CD4-positive, alpha-beta memory T cell (primary cell): ENCODE measurements around the gene ENDOV. TPM values are rescaled to one million over a fixed set of nuclear protein-coding genes. Genes with fewer than 3 reads are reported as not detected.

Experiments
- CTCF ChIA-PET: fragments of 350-600 bp; sonication (Branson Sonifier 250); formaldehyde crosslinking; loops from one replicate; lab custom pipeline; 2021; ENCODE audit warnings: inconsistent platforms; ENCODE audit not compliant: partially characterized antibody; lab: Charles Lee
- POLR2A ChIA-PET: fragments of 350-600 bp; sonication (Branson Sonifier 250); formaldehyde crosslinking; loops from one replicate; lab custom pipeline; 2021; ENCODE audit not compliant: partially characterized antibody; lab: Charles Lee
- DNase-seq, 5 donors: peaks; one replicate each; pipeline versions ENCODE4 v3.0.0 to v3.0.0-alpha.2; 2020 to 2022; ENCODE audit warnings: mixed read lengths in 1 of 5
- H3K27ac ChIP-seq: one replicate; pipeline ENCODE4 v1.7.0; 2013; ENCODE audit warnings: low read depth, low read length
- H3K27me3 ChIP-seq: 2 replicates; pipeline ENCODE4 v1.7.0; 2013; ENCODE audit warnings: mild to moderate bottlenecking, low read length, moderate library complexity; ENCODE audit not compliant: insufficient read depth
- H3K36me3 ChIP-seq: 2 replicates; pipeline ENCODE4 v1.7.0; 2013; ENCODE audit warnings: mild to moderate bottlenecking, low read length, moderate library complexity; ENCODE audit not compliant: insufficient read depth
- H3K4me1 ChIP-seq: 2 replicates; pipeline ENCODE4 v1.7.0; 2013; ENCODE audit warnings: mild to moderate bottlenecking, low read length, moderate library complexity; ENCODE audit not compliant: insufficient read depth
- H3K4me3 ChIP-seq, 2 donors: one replicate each; pipeline ENCODE4 v1.7.0; 2013; ENCODE audit warnings: low read length in 2 of 2, mild to moderate bottlenecking in 1 of 2
- H3K9me3 ChIP-seq, 2 donors: one replicate each; pipeline ENCODE4 v1.7.0; 2013; ENCODE audit warnings: low read length in 2 of 2, control low read depth in 1 of 2; ENCODE audit not compliant: control insufficient read depth in 1 of 2
- H3K27ac Mint-ChIP-seq, 7 donors: one replicate each; pipeline ENCODE4 v1.8.0; 2020 to 2021; ENCODE audit warnings: mixed read lengths in 7 of 7, mild to moderate bottlenecking in 6 of 7, inconsistent platforms in 3 of 7, moderate library complexity in 3 of 7
- H3K27me3 Mint-ChIP-seq, 2 donors: one replicate each; pipeline ENCODE4 v1.8.0; 2020 to 2021; ENCODE audit warnings: mixed read lengths in 2 of 2
- H3K36me3 Mint-ChIP-seq, 2 donors: one replicate each; pipeline ENCODE4 v1.8.0; 2020 to 2021; ENCODE audit warnings: mixed read lengths in 2 of 2, inconsistent platforms in 1 of 2, mild to moderate bottlenecking in 1 of 2
- H3K4me1 Mint-ChIP-seq, 4 donors: one replicate each; pipeline ENCODE4 v1.8.0; 2020 to 2021; ENCODE audit warnings: mixed read lengths in 4 of 4, mild to moderate bottlenecking in 1 of 4
- H3K4me3 Mint-ChIP-seq, 8 donors: one replicate each; pipeline ENCODE4 v1.8.0; 2020 to 2021; ENCODE audit warnings: mixed read lengths in 8 of 8, mild to moderate bottlenecking in 7 of 8, moderate library complexity in 6 of 8, inconsistent platforms in 3 of 8
- H3K9me3 Mint-ChIP-seq, 8 donors: one replicate each; pipeline ENCODE4 v1.8.0; 2020 to 2021; ENCODE audit warnings: mixed read lengths in 8 of 8, mild to moderate bottlenecking in 5 of 8, inconsistent platforms in 3 of 8, moderate library complexity in 1 of 8
- intact Hi-C: fragments of 100-400 bp; cut with micrococcal nuclease; formaldehyde crosslinking; loops from one replicate; pipeline ENCODE4 v1.15.1; 2023
- polyA plus RNA-seq, 2 donors: library from polyadenylated mRNA; unstranded; fragments of 300-500 nt; fragmentation: Illumina TruSeq; gene quantifications; one replicate each; pipeline ENCODE4 v1.2.3, GENCODE V29; 2021
- total RNA-seq, 2 experiments: library from RNA; stranded (reverse); gene quantifications; one replicate each; pipeline ENCODE4 v1.2.3, GENCODE V29; 2021

Gene ENDOV
- total and polyA plus RNA-seq, 4 experiments from 2014 or later, result 10.1 to 25.5 (median 17.8) TPM

DNA sequence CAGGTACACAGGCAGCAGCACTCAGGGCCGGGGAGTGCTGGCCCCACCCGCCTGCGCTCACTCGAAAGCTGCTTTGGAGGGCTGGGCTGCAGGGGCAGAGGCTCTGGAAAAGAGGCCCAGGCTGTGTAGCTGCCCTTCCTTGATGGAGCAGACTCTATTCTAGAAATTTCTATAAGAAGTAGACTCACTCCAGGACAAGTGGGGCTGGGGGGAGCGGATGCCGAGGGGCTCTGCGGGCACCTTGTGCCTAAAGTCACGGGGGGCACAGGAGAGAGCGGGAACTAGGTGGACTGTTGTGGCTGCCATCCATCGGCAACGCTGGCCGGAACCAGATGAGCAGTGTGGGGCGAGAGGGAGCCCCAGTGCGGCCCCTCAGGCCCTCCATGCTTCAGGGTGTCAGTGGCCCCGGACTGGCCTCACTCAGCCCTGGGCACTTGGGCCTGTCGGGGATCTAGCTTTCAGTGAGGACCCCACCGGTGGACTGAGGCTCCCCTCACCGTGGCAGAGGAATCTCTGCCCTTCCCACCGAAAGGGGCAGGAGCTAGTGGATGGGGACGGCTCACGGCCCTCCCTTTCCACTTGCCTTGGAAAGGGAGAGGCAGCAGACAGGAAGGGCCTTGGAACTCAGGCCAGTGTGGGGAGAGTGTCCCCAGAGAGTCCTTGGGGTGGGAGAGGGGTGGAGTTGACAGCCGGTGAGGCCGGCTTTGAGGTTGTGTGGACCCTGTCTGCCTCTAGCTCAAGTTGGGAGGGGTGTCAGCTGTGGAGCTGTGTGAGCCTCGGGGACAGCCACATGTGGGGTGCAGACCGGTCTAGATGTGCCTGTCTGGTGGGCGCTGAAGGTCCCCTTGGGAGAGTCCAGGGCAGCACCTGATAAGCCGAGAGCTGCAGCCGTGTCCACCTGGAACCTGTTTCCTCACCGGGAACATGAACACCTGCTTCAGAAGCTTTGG, 16.6 kb downstream of the ENDOV start:
- Mint-ChIP-seq H3K27me3 (no peaks in the 10 kb centered on the region), H3K4me3 (no peak overlapping the region), H3K27ac (peak overlapping the region in 1 of 7 donors; percentile 48), H3K36me3 (no peaks in the 10 kb centered on the region), H3K4me1 (peaks cover 2 to 7% (median 5%) of the 10 kb centered on the region in 4 donors), H3K9me3 (no peaks in the 10 kb centered on the region)
- no peaks in the 10 kb centered on the region for H3K36me3 ChIP-seq
- ChIA-PET CTCF (interaction anchor here (0.6 to 1.4 kb wide), 3 partner anchors 144 to 558 kb away, joined by 3 to 4 read pairs (median 3); no protein-coding TSS in a partner anchor), POLR2A (no interaction called here)
- no peak for DNase-seq
- H3K9me3 ChIP-seq, result no peaks in the 10 kb centered on the region
- H3K4me1 ChIP-seq, result peaks cover 6% of the 10 kb centered on the region
- no peak overlapping the region for H3K27ac ChIP-seq
- intact Hi-C loops, result no loop called here
- no peak overlapping the region for H3K4me3 ChIP-seq
- no peaks in the 10 kb centered on the region for H3K27me3 ChIP-seq

DNA sequence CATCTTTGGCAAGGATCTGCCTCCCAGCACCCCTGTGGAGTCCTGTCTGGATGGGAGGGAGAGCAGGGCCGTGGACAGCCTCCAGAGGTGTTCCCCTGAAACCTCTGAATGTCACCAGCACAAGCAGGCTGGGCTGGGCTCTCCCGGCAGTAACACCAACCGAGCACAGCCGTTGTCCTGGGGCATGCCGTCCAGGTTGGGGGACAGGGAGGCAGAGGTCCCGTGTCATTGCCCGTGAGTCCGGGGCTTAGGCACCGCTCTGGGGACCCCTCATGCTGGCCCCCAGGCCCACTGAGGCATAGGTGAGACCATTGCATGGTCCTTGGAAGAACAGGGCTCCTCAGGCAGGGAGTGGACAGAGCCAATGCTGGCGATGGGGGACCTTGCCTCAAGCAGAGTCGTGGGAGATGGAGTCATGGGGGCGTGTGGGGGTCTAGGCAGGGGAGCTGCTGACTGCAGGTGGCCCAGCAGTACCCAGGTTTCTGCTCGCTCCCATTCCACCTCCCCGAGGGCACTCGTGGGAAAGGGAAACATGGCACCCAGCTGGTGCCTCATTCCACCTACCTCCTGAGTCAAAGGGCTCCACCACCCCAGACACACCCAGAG, 17.5 kb downstream of the ENDOV start:
- Mint-ChIP-seq H3K4me3 (no peak overlapping the region), H3K27me3 (no peaks in the 10 kb centered on the region), H3K27ac (no peak overlapping the region), H3K9me3 (no peaks in the 10 kb centered on the region), H3K4me1 (no peaks in the 10 kb centered on the region), H3K36me3 (no peaks in the 10 kb centered on the region)
- H3K9me3 ChIP-seq, result no peaks in the 10 kb centered on the region
- H3K27ac ChIP-seq, result no peak overlapping the region
- ChIA-PET POLR2A (no interaction called here), CTCF (interaction anchor here (1.2 kb wide), 1 partner anchor 143 kb away, joined by 3 read pairs; no protein-coding TSS in a partner anchor)
- intact Hi-C loops, result no loop called here
- no peak overlapping the region for H3K4me3 ChIP-seq
- no peaks in the 10 kb centered on the region for H3K27me3 ChIP-seq
- H3K36me3 ChIP-seq, result no peaks in the 10 kb centered on the region
- no peaks in the 10 kb centered on the region for H3K4me1 ChIP-seq
- no peak for DNase-seq

DNA sequence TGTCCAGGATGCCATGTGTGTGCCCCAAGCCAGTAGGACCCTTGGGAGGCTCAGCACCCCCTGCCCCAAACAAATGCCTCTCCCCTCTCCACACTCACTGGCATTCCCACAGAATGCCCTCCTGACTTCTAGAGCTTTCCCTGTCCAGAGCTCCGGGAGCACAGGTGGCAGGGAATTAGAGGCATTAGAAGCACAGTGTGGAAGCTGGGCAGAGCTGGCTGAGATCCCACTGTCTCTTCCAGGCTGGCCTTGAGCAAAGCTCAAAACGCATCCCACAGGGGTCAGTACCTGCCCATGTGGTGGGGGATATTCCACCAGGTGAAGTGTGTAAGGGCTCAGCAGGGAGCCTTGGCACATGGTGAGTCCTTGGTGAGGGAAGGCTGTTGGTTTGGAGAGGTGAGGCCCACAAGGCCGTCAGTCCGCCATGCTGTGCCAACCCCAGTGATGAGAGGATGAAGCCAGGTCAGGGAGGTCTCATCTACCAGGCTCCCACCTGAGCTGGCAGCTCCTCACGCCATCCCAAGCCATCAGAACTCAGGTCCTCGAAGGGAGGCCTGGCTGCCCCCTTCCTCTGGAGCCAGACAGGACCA, 18.1 kb downstream of the ENDOV start:
- Histone ChIP-seq H3K4me1 (no peaks in the 10 kb centered on the region), H3K4me3 (no peak overlapping the region), H3K27ac (no peak overlapping the region), H3K36me3 (no peaks in the 10 kb centered on the region), H3K9me3 (no peaks in the 10 kb centered on the region), H3K27me3 (no peaks in the 10 kb centered on the region)
- Mint-ChIP-seq H3K4me1 (no peaks in the 10 kb centered on the region), H3K27ac (no peak overlapping the region), H3K27me3 (no peaks in the 10 kb centered on the region), H3K36me3 (no peaks in the 10 kb centered on the region), H3K9me3 (no peaks in the 10 kb centered on the region), H3K4me3 (no peak overlapping the region)
- intact Hi-C loops, result no loop called here
- ChIA-PET POLR2A (no interaction called here), CTCF (interaction anchor here (1.2 kb wide), 1 partner anchor 143 kb away, joined by 3 read pairs; no protein-coding TSS in a partner anchor)
- no peak for DNase-seq

DNA sequence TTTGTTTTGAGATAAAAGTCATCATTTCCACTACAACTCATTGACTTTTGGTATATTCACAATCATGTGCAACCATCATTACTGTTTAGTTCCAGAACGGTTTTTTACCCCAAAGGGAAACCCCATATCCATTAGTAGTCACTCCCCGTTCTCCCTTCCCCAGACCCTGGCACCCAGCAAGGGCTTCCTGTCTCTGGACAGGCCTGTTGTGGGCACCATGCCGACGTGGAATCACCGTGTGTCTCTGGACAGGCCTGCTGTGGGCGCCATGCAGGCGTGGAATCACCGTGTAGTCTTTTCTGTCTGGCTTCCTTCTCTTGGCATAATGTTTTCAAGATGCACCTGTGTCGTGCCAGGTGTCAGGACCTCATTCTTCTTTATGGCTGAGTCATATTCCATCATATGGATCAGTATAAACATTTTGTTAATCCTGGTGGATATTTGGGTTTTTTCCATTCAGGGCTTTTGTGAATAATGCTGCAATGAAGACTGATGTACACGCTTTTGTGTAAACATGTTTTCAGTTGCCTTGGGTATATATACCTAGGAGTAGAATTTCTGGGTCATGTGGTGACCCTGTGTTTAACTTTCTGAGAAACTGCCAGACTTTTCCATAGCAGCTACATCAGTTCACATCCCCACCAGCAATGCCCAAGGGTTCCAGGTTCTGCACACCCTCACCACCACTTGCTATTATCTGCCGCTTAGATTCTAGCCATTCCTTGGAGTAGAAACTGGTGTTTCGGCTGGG, 19.1 kb downstream of the ENDOV start:
- CTCF ChIA-PET, result no interaction called here
- Mint-ChIP-seq H3K4me1 (no peaks in the 10 kb centered on the region), H3K4me3 (peak overlapping the region in 1 of 8 donors; percentile 1), H3K27ac (no peak overlapping the region), H3K9me3 (no peaks in the 10 kb centered on the region), H3K36me3 (no peaks in the 10 kb centered on the region), H3K27me3 (no peaks in the 10 kb centered on the region)
- POLR2A ChIA-PET, result no interaction called here
- Histone ChIP-seq H3K4me1 (no peaks in the 10 kb centered on the region), H3K4me3 (no peak overlapping the region), H3K36me3 (no peaks in the 10 kb centered on the region), H3K27ac (no peak overlapping the region), H3K27me3 (no peaks in the 10 kb centered on the region), H3K9me3 (no peaks in the 10 kb centered on the region)
- DNase-seq, result peak in 1 of 5 donors; percentile 16
- intact Hi-C loops, result no loop called here

GRCh38 chr17:80437532-80437931, 22.6 kb downstream of the ENDOV start:
- Mint-ChIP-seq H3K27me3 (peaks cover 2 to 5% of the 10 kb centered on the region in 2 donors), H3K27ac (no peak overlapping the region), H3K4me3 (no peak overlapping the region), H3K36me3 (peaks cover 0 to 5% of the 10 kb centered on the region in 2 donors), H3K9me3 (no peaks in the 10 kb centered on the region), H3K4me1 (no peaks in the 10 kb centered on the region)
- no peaks in the 10 kb centered on the region for H3K36me3 ChIP-seq
- H3K4me3 ChIP-seq, result no peak overlapping the region
- H3K9me3 ChIP-seq, result no peaks in the 10 kb centered on the region
- CTCF ChIA-PET, result no interaction called here
- intact Hi-C loops, result no loop called here
- H3K27ac ChIP-seq, result no peak overlapping the region
- no peak for DNase-seq
- POLR2A ChIA-PET, result no interaction called here
- H3K4me1 ChIP-seq, result no peaks in the 10 kb centered on the region
- H3K27me3 ChIP-seq, result no peaks in the 10 kb centered on the region

- H3K36me3 Mint-ChIP-seq, result peaks cover 0 to 9% of the 10 kb centered on the region in 2 donors
- H3K9me3 ChIP-seq, result no peaks in the 10 kb centered on the region
- CTCF ChIA-PET, result no interaction called here
- no peaks in the 10 kb centered on the region for H3K9me3 Mint-ChIP-seq
- H3K4me3 Mint-ChIP-seq, result no peak overlapping the region
- no peak overlapping the region for H3K4me3 ChIP-seq
- H3K27me3 ChIP-seq, result no peaks in the 10 kb centered on the region
- intact Hi-C loops, result no loop called here
- no peaks in the 10 kb centered on the region for H3K4me1 ChIP-seq
- no peaks in the 10 kb centered on the region for H3K36me3 ChIP-seq
- H3K27ac ChIP-seq, result no peak overlapping the region
- no peak overlapping the region for H3K27ac Mint-ChIP-seq
- peak in 1 of 5 donors; percentile 16 for DNase-seq
- H3K4me1 Mint-ChIP-seq, result no peaks in the 10 kb centered on the region
- peaks cover 6 to 11% of the 10 kb centered on the region in 2 donors for H3K27me3 Mint-ChIP-seq
- POLR2A ChIA-PET, result no interaction called here
Measured at GRCh38 chr17:80438806-80439205, 23.8 kb downstream of the ENDOV start.
